Stimulated activated CD4-positive, alpha-beta T cell treated with anti-CD3 and anti-CD28 coated beads, Interleukin-1b, Interleukin-23, amount 100 ng/mL, for 48 hours (primary cell): ENCODE measurements around the gene RBM25.
"Not testable (repeated sequence)": the region's sequence is repeated elsewhere in the genome, so short reads cannot be mapped to it uniquely, and the experiment has no call there.

Experiments
- DNase-seq: peaks from one replicate; pipeline ENCODE4 v3.0.0-alpha.2; 2020

RBM25 gene

DNA sequence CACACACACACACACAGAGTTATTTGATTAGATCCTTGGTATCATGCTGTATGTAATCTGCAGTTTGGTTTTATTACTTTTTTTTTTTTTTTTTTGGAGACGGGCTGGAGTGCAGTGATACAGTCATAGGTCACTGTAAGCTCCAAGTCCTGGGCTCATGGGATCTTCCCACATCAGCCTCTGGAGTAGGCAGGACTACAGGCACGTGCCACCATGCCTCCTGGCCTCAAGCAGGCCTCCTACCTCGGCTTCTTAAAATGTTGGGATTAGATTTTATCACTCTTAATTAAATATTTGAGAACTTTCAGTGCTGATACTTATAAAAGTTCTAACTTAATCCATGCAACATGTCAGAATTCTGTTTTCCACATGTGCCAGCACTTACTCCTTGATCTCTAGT, 46.7 kb downstream of the RBM25 start:
- no peak for DNase-seq

DNA sequence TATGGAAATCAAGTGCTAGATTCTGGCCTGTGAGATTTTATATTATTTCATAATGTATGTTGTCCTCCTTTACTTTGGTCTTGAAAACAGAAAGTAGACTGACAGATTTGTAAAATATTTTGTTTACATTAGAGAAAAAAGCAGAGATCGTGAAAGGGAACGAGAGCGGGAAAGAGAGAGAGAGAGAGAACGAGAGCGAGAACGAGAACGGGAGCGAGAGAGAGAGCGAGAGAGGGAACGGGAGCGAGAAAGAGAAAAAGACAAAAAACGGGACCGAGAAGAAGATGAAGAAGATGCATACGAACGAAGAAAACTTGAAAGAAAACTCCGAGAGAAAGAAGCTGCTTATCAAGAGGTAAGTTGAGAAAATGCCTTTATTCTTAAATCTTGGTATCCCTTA, 47.4 kb downstream of the RBM25 start:
- DNase-seq: no peak

DNA sequence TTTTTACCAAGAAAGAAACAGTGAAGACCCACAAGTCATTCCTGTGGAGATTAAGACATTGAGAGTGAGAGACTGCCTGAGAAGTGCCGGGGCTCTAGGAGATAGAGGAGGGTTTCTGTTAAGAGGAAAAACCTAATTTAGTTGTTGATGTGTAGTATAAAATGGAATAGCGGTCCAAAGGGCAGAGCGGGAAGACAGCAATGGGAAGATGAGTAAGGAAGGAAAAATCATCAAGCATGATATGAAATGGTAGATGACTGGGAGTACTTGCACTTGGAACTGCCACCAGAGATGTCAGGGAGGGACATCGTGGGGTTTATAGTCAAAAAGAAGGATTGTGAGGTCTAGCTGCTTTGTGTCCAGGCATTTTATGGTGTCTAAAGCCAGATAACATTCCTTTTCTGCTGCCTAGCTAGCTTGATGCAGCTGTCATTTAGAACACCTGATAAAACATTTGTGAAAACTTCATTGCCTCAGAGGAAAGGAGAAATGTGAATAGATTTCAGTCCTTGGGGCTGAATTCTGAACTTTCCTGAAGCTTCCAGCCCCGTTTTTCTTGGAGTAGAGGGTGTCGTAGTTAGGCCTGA, 57.8 kb downstream of the RBM25 start:
- no peak for DNase-seq

GRCh38 chr14:73124180-73124894, 66.0 kb downstream of the RBM25 start:
- DNase-seq: no peak

DNA sequence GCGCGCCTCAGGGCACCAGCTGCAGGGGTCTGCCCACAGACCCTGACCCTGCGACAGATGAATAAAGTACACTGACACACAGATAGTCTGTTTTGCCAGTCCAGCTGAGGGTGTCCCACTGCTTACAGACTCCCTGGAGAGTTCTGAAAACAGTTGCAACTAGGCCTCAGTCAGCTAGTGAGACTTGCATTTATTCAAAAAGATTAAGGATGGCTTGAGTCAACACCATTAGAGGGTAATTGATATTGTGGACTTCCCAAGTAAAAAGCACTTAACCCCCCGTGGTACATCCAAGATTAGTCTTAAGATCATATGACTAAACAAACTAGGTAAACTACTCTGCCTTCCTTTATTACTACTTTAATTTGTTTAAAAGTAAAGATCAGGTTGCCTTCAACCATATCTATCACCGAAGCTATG, 66.8 kb downstream of the RBM25 start:
- DNase-seq: no peak

GRCh38 chr14:73125746-73126145, 67.4 kb downstream of the RBM25 start:
- no peak for DNase-seq

DNA sequence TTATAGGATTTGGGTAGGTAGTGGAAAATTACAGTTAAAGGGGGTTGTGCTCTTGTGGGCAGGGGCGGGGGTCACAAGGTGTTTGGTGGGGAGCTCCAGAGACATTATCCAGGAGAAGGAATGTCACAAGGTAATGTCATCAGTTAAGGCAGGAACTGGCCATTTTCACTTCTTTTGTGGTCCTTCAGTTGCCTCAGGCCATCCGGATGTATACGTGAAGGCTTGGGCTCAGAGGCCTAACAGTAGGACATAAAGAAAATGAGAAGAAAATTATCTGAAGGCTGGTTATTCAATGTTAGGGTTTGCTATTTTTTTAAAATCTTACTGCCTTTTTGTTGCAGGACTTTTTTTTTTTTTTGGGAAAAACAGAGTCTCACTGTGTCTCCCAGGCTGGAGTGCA, 75.5 kb downstream of the RBM25 start:
- no peak for DNase-seq

- DNase-seq: no peak
These were observed 77.7 kb downstream of the RBM25 start for GRCh38 chr14:73136085-73136386.

GRCh38 chr14:73136387-73137225, 78.3 kb downstream of the RBM25 start, which contains the start of gene PSEN1:
PSEN1 (plus strand) TSS chr14:73136507; CDS start chr14:73148020, 11,513 bp downstream.
- DNase-seq: peak; percentile 96

- no peak for DNase-seq
These were observed 82.5 kb downstream of the RBM25 start for GRCh38 chr14:73140811-73141323.

DNA sequence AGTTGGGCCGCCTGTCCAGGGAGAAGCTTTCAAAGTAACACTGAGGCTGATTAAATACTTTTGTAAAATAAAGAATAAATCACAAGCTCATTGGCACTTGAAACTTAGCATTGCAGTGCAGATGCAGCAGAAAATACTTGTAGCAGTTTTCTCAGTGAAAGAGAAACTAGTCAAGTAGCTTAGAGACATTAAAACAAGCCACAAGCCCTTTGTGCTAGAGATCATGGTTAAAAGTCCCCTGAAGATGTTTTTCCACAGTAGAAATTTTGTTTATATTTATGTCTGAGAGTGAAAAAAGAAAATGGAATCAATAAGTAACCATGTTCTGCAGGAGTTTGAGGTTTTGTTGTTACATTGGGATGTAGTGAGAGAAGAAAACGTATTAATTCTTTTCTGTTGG, 83.9 kb downstream of the RBM25 start:
- no peak for DNase-seq

DNA sequence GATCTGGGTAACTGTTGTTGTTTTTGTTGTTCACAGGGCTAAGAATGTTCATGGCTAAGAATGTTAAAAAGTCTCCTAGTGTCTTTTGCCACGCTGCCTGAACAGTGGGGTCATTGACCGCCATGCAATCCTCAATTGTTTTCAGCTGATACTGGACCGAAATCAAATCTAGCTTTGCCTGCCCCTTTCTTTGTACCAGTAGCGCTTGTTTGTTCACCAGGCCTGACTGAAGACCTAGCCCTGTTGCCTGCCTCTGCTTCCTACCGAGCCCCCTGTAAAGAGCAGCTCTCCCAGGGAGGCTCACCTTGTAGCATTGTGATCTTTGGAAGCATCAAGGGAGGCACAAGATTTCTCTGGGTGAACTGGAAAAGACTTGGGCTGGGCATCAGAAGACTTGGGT, 84.7 kb downstream of the RBM25 start:
- no peak for DNase-seq

- no peak for DNase-seq
These were observed 85.3 kb downstream of the RBM25 start for GRCh38 chr14:73143617-73144016.

- no peak for DNase-seq
These were observed 87.0 kb downstream of the RBM25 start for GRCh38 chr14:73145371-73145770.

- no peak for DNase-seq
These were observed 87.8 kb downstream of the RBM25 start for GRCh38 chr14:73146111-73146510.

DNA sequence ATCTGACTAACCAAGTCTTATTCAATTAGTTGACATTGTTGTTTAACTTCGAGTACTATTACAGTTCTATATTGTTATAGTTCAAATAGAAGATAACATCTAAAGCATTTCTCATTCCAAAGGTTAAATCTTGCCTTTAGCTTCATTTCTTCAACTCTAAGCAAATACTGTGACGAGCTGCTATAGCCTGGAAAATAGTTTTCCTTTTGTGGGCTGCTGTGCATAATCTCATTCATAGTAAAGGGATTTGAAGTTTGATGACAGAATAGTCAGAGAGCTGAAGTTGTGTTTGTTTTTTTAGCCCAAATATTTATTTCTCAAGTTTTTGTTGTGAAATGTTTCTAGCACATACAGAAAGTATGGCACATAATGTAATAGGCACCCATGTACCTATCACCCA, 91.4 kb downstream of the RBM25 start:
- DNase-seq: no peak

DNA sequence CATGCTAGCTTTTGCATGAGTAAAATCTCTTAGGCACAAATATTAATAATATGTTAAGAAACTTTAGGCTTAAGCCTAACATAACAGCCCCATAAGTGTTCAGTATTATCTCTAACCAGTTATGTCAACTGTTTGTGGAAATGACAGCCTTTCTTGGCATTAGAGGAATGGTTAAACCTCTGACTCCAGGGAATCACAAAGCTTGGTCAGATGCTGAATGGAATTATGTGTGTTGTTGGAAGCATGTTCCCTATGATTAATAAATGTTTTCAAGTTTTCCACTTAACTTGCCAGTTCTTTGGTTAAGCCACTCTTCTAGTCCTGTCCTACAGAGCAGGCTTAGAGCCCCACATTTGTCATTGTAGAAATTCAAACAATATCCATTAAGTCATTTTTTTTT, 94.9 kb downstream of the RBM25 start:
- DNase-seq: no peak

DNA sequence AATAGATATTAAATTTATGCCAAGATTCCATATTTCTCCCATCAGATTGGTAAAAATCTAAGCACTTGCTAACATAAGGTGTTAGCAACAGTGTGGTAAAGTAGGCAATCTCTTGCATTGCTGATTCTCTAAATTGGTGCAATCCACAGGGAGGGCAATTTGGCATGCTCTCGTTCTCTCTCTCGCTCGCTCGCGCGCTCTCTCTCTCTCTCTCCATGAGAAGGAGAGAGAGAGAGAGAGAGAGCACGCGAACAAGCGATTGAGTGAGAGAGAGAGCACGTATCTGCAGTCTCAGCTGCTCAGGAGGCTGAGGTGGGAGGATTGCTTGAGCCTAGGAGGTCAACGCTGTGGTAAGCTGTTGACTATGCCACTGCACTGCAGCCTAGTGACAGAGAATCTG, 103.9 kb downstream of the RBM25 start:
- DNase-seq: no peak

DNA sequence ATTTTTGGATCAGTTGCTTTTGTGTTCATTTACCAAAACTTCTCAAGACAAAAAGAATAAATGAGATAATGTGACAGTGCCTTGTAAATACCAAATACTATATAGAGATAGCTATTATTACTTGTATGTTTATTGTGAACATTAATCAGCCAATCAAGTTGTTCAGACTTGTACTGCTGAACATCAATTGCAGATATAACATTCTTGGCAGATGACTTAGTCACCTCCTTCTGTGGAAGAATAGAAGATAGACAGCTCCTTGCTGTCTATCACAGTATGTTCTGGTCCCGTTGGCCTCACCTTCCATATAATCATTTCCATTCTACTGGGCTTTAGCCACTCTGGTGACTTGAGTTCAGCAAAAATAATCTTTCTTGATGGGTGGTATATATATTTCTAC, 108.1 kb downstream of the RBM25 start:
- no peak for DNase-seq

GRCh38 chr14:73167727-73168126, 109.4 kb downstream of the RBM25 start:
- DNase-seq: no peak

- DNase-seq: no peak
These were observed 109.9 kb downstream of the RBM25 start for GRCh38 chr14:73168274-73168673.

DNA sequence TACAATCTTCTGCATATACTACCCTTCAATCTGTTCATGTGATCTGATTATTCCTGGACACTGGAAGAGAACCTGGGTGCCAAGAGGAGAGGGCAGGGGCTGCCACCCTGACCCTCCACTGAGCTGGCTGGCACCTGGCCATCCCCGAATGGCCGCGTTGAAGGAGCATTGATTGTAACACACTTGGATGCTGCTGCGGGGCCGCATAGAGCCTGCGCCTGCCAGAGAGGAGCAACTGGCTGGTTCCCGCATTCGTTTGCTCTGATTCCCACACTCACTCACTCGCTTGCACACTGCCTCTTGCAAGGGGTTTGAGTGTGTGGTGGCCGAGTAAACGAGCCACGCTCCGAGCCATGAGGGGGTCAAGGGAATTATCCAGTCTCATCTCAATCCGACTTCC, 110.4 kb downstream of the RBM25 start:
- DNase-seq: no peak

- DNase-seq: not testable (repeated sequence)
These were observed 111.5 kb downstream of the RBM25 start for GRCh38 chr14:73169855-73170254.

DNA sequence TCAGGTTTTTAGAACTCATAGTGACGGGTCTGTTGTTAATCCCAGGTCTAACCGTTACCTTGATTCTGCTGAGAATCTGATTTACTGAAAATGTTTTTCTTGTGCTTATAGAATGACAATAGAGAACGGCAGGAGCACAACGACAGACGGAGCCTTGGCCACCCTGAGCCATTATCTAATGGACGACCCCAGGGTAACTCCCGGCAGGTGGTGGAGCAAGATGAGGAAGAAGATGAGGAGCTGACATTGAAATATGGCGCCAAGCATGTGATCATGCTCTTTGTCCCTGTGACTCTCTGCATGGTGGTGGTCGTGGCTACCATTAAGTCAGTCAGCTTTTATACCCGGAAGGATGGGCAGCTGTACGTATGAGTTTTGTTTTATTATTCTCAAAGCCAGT, 112.4 kb downstream of the RBM25 start:
- DNase-seq: no peak
